D721Med (cell line): ENCODE measurements around the gene UMAD1.

Experiments used
- DNase-seq: peaks from one replicate; pipeline ENCODE4 v3.0.0; 2011; ENCODE audit warnings: low spot score; ENCODE audit not compliant: insufficient read length
- FAIRE-seq: peaks from 2 replicates; lab custom pipeline; 2011; peaks lifted over from hg19 to GRCh38; lab: Jason Lieb, UNC
- CTCF ChIP-seq: IDR thresholded peaks from 2 replicates; pipeline ENCODE4 v1.5.1; 2012; ENCODE audit warnings: mild to moderate bottlenecking, control low read depth; ENCODE audit not compliant: insufficient read depth; ENCODE audit errors: missing control alignments

UMAD1 gene

GRCh38 chr7:7640221-7641128 is at the start of gene UMAD1:
TSS of gene UMAD1 (plus strand) at chr7:7640752. CDS start at chr7:7673372, 32,620 bp downstream.
- FAIRE-seq = peak; percentile 87
- peak; percentile 37 for DNase-seq
- TF ChIP-seq CTCF = no peak

DNA sequence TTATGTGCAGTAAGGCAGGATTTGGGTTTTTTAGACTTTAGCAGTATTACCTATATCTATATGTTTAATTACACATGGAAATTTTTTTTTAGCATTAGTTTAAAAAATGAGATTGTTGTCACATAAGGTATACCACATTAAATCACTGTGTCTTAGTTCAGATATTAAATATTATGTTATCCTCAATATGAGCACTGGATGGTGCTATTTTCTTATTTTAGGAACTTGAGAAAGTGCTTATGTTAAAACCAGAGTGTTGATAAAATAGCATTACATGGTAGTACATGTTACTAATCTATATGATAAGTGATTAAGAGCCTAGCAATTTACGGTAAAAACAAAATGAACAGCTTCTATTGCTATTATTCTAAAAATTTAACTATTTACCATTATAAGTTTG is 45.1 kb upstream of the UMAD1 start:
- FAIRE-seq (peak; percentile 35), DNase-seq (no peak)
- peak; percentile 30 for TF ChIP-seq CTCF

- no peak for TF ChIP-seq CTCF
- FAIRE-seq (no peak), DNase-seq (no peak)
Observed at GRCh38 chr7:7596176-7596575, 44.4 kb upstream of the UMAD1 start.

DNA sequence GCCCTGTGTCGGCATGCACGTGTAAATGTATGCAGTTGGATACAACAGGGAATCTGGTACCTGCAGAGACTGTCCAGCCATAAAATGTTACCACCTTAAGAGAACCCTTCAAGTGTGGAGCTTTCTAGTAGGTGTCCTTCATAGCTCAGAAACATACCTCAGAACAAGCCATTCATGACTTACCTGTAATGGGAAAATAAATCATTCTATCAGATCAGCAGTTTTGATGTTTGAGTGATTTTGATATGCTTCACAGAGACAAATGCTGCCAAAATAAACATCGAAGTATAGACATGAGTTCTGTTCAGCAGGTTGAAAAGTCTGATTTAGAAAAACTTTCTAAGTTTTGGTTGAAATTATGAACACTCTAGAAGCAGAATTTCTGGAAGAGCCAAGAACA is 33.5 kb upstream of the UMAD1 start:
- DNase-seq = no peak
- TF ChIP-seq CTCF = no peak
- no peak for FAIRE-seq

DNA sequence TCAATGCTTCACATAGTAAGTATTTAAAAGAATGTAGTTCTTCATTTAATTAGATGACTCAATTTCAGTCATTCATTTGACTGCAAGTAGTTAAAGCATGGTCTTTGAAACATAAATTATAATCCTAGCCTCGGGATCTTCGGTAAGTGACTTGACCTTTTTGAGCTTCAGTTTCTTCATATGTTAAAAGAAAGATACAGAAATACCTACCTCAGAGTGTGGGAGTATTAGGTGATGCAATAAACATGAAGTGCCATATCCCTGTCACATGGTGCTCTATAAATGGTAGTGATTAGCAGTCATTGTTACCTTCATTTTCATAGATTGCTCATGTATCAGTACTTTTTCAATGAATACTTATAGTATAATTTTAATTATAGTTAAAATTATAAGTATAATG is 31.2 kb upstream of the UMAD1 start:
- FAIRE-seq (no peak), DNase-seq (no peak)
- TF ChIP-seq CTCF = no peak

GRCh38 chr7:7612519-7612918 is 28.0 kb upstream of the UMAD1 start:
- FAIRE-seq (no peak), DNase-seq (no peak)
- TF ChIP-seq CTCF = no peak

- DNase-seq (no peak), FAIRE-seq (no peak)
- TF ChIP-seq CTCF = no peak
Observed at GRCh38 chr7:7613210-7613609, 27.3 kb upstream of the UMAD1 start.
